DND-41 (cell line): ENCODE measurements around the gene ANGPTL3.

Experiments
- ATAC-seq: fragments of 200-7000 bp; cut with Tn5 transposase; 3 replicates; pipeline ENCODE4 v1.9.1; 2021; ENCODE audit warnings: low read depth; ENCODE audit not compliant: insufficient read depth
- DNase-seq: peaks from one replicate; pipeline ENCODE4 v3.0.0-alpha.2; 2020
- H2AFZ ChIP-seq: 2 replicates; pipeline ENCODE4 v1.6.0; 2012; ENCODE audit warnings: low read depth, low read length
- H3K27ac ChIP-seq: 2 replicates; pipeline ENCODE4 v1.5.1; 2012; ENCODE audit warnings: low read length, inconsistent platforms
- H3K27me3 ChIP-seq: fragments of 200-600 bp; sonication (generic); 2 replicates; pipeline ENCODE4 v1.6.0; 2012; ENCODE audit warnings: low read length, mild to moderate bottlenecking, inconsistent platforms; ENCODE audit not compliant: insufficient read depth, poor library complexity
- H3K36me3 ChIP-seq: 2 replicates; pipeline ENCODE4 v1.5.1; 2012; ENCODE audit warnings: low read length, inconsistent platforms; ENCODE audit not compliant: insufficient read depth
- H3K4me1 ChIP-seq: 2 replicates; pipeline ENCODE4 v1.5.1; 2012; ENCODE audit warnings: mild to moderate bottlenecking, low read length; ENCODE audit not compliant: insufficient read depth
- H3K4me2 ChIP-seq: 2 replicates; pipeline ENCODE4 v1.6.0; 2012; ENCODE audit warnings: mild to moderate bottlenecking, moderate library complexity, low read length, inconsistent platforms; ENCODE audit not compliant: insufficient read depth
- H3K4me3 ChIP-seq, 2 experiments: fragments of 200-600 bp in 1 of 2; shearing (Covaris generic) in 1 of 2; 2 replicates each; pipeline ENCODE4 v1.5.1; 2012 to 2016; ENCODE audit warnings: inconsistent platforms in 2 of 2, low read length in 2 of 2, mild to moderate bottlenecking in 2 of 2, low read depth in 1 of 2, moderate library complexity in 1 of 2
- H3K79me2 ChIP-seq: 2 replicates; pipeline ENCODE4 v1.6.0; 2012; ENCODE audit warnings: low read length, inconsistent platforms; ENCODE audit not compliant: insufficient read depth
- H3K9ac ChIP-seq: 2 replicates; pipeline ENCODE4 v1.6.0; 2012; ENCODE audit warnings: low read depth, mild to moderate bottlenecking, inconsistent platforms, low read length, moderate library complexity
- H3K9me3 ChIP-seq: 2 replicates; pipeline ENCODE4 v1.5.1; 2012; ENCODE audit warnings: low read length, moderate library complexity, mild to moderate bottlenecking, inconsistent platforms; ENCODE audit not compliant: insufficient read depth, severe bottlenecking
- H4K20me1 ChIP-seq: 2 replicates; pipeline ENCODE4 v1.6.0; 2012; ENCODE audit warnings: low read length; ENCODE audit not compliant: insufficient read depth
- CTCF ChIP-seq: IDR thresholded peaks from 2 replicates; pipeline ENCODE4 v1.5.1; 2012; ENCODE audit warnings: borderline replicate concordance, low read length, moderate library complexity, mild to moderate bottlenecking; ENCODE audit not compliant: poor library complexity, severe bottlenecking; ENCODE audit errors: extremely low read depth
- EZH2 ChIP-seq: IDR thresholded peaks from 3 replicates; pipeline ENCODE4 v1.6.1; 2012; ENCODE audit warnings: borderline replicate concordance, low read depth, mild to moderate bottlenecking, moderate library complexity, low read length, inconsistent platforms; ENCODE audit not compliant: severe bottlenecking

The ANGPTL3 gene

GRCh38 chr1:62572476-62572875, 24.8 kb upstream of the ANGPTL3 start:
- Histone ChIP-seq H3K79me2 (no peaks in the 10 kb centered on the region), H4K20me1 (no peaks in the 10 kb centered on the region), H2AFZ (no peak overlapping the region), H3K4me3 (no peak overlapping the region), H3K27ac (no peak overlapping the region), H3K9ac (no peak overlapping the region), H3K36me3 (peaks cover 11% of the 10 kb centered on the region; the same call in 1 of the 2 replicates), H3K4me1 (no peaks in the 10 kb centered on the region), H3K27me3 (no peaks in the 10 kb centered on the region), H3K4me2 (no peak overlapping the region), H3K9me3 (no peaks in the 10 kb centered on the region)
- no peak for DNase-seq
- no peak for ATAC-seq
- TF ChIP-seq CTCF: no peak
- TF ChIP-seq EZH2: no peak

- H3K9me3 ChIP-seq: no peaks in the 10 kb centered on the region
- ATAC-seq (no peak), DNase-seq (no peak)
- H3K4me2 ChIP-seq: no peak overlapping the region
- H3K4me1 ChIP-seq: no peaks in the 10 kb centered on the region
- H3K27ac ChIP-seq: no peak overlapping the region
- no peaks in the 10 kb centered on the region for H4K20me1 ChIP-seq
- no peaks in the 10 kb centered on the region for H3K79me2 ChIP-seq
- H3K36me3 ChIP-seq: peaks cover 11% of the 10 kb centered on the region; the same call in 1 of the 2 replicates
- H3K4me3 ChIP-seq: no peak overlapping the region
- no peak overlapping the region for H3K9ac ChIP-seq
- H3K27me3 ChIP-seq: no peaks in the 10 kb centered on the region
- no peak overlapping the region for H2AFZ ChIP-seq
- TF ChIP-seq EZH2 (no peak), CTCF (no peak)
Measured at GRCh38 chr1:62573675-62574074, 23.6 kb upstream of the ANGPTL3 start.

GRCh38 chr1:62585469-62586155, 11.7 kb upstream of the ANGPTL3 start:
- H3K4me3 ChIP-seq: no peak overlapping the region
- H3K9ac ChIP-seq: no peak overlapping the region
- no peaks in the 10 kb centered on the region for H3K4me1 ChIP-seq
- DNase-seq (no peak), ATAC-seq (no peak)
- TF ChIP-seq CTCF (no peak), EZH2 (no peak)
- H2AFZ ChIP-seq: no peak overlapping the region
- no peak overlapping the region for H3K27ac ChIP-seq
- no peaks in the 10 kb centered on the region; the same call in 1 of the 2 replicates for H3K36me3 ChIP-seq
- H3K27me3 ChIP-seq: no peaks in the 10 kb centered on the region
- no peaks in the 10 kb centered on the region for H3K79me2 ChIP-seq
- H4K20me1 ChIP-seq: no peaks in the 10 kb centered on the region
- no peak overlapping the region for H3K4me2 ChIP-seq
- H3K9me3 ChIP-seq: no peaks in the 10 kb centered on the region

- Histone ChIP-seq H3K4me2 (no peak overlapping the region), H3K4me3 (no peak overlapping the region), H3K79me2 (no peaks in the 10 kb centered on the region), H3K27ac (no peak overlapping the region), H3K27me3 (no peaks in the 10 kb centered on the region), H3K9me3 (no peaks in the 10 kb centered on the region), H3K9ac (no peak overlapping the region), H3K36me3 (no peaks in the 10 kb centered on the region; the same call in 1 of the 2 replicates), H4K20me1 (no peaks in the 10 kb centered on the region), H3K4me1 (no peaks in the 10 kb centered on the region), H2AFZ (no peak overlapping the region)
- no peak for DNase-seq
- no peak for ATAC-seq
- TF ChIP-seq EZH2 (no peak), CTCF (no peak)
Measured at GRCh38 chr1:62588000-62588399, 9.3 kb upstream of the ANGPTL3 start.
